ENCODE data around the gene DTNB. TPM values are rescaled to one million over a fixed set of nuclear protein-coding genes. Genes with fewer than 3 reads are reported as not detected.

DTNB gene
- total RNA-seq = 8.5 and 15.2 TPM in 2 replicates

GRCh38 chr2:25673300-25674076, at the start of gene DTNB:
Gene DTNB, minus strand, starts transcription at chr2:25673577. Its CDS starts 20,917 bp downstream, at chr2:25652660.

GRCh38 chr2:25341753-25342371, 331.5 kb downstream of the DTNB start, which contains the start of gene DNMT3A:
Gene DNMT3A, minus strand, starts transcription at chr2:25341925. Its CDS starts 27,941 bp downstream, at chr2:25313984.

Other genes with a start within 250 kb of the DTNB start
- gene ASXL2, start 204.9 kb upstream of the DTNB start, total RNA-seq = 11.2 and 17.7 TPM in 2 replicates